CD4-positive, alpha-beta T cell treated with Interleukin-6 at 100 ng/mL for 8 hours (primary cell): ENCODE results near the gene WHAMM.
"Not testable (repeated sequence)": the region's sequence is repeated elsewhere in the genome, so short reads cannot be mapped to it uniquely, and the experiment has no call there.

ENCODE experiments used
- DNase-seq: peaks from one replicate; pipeline ENCODE4 v3.0.0-alpha.2; 2020; ENCODE audit warnings: mixed read lengths, low spot score

Gene WHAMM

GRCh38 chr15:82803793-82804574, 5.4 kb upstream of the WHAMM start:
- no peak for DNase-seq

- DNase-seq, result no peak
These were observed 4.9 kb upstream of the WHAMM start for GRCh38 chr15:82804575-82804949.

GRCh38 chr15:82805994-82806406, 3.4 kb upstream of the WHAMM start, which contains the start of gene FSD2:
FSD2 (minus strand) TSS chr15:82806069; CDS start chr15:82787390, 18,679 bp downstream.
- no peak for DNase-seq

GRCh38 chr15:82807920-82808633, 1.4 kb upstream of the WHAMM start:
- no peak for DNase-seq

GRCh38 chr15:82808634-82809041, 790 bp upstream of the WHAMM start:
- DNase-seq, result no peak

GRCh38 chr15:82810061-82810889, 847 bp downstream of the WHAMM start:
- DNase-seq, result peak; percentile 20

- peak; percentile 67 for DNase-seq
These were observed 1.5 kb downstream of the WHAMM start for GRCh38 chr15:82810890-82811426.

GRCh38 chr15:82812994-82813393, 3.6 kb downstream of the WHAMM start:
- no peak for DNase-seq

- no peak for DNase-seq
These were observed 10.7 kb downstream of the WHAMM start for GRCh38 chr15:82820128-82820527.

- not testable (repeated sequence) for DNase-seq
These were observed 12.0 kb downstream of the WHAMM start for GRCh38 chr15:82821396-82821795.

GRCh38 chr15:82821851-82822250, 12.4 kb downstream of the WHAMM start:
- not testable (repeated sequence) for DNase-seq

GRCh38 chr15:82823049-82823448, 13.6 kb downstream of the WHAMM start:
- DNase-seq, result no peak

GRCh38 chr15:82828075-82828474, 18.6 kb downstream of the WHAMM start:
- DNase-seq, result no peak

- no peak for DNase-seq
These were observed 19.8 kb downstream of the WHAMM start for GRCh38 chr15:82829234-82829633.

GRCh38 chr15:82830427-82831173, 21.2 kb downstream of the WHAMM start:
- no peak for DNase-seq

- DNase-seq, result no peak
These were observed 22.6 kb downstream of the WHAMM start for GRCh38 chr15:82831894-82832600.

GRCh38 chr15:82832601-82833361, 23.4 kb downstream of the WHAMM start:
- no peak for DNase-seq

GRCh38 chr15:82833362-82833682, 23.9 kb downstream of the WHAMM start:
- DNase-seq, result no peak

GRCh38 chr15:82835391-82835917, 26.0 kb downstream of the WHAMM start:
- DNase-seq, result no peak
